ENCODE results near the gene PCGF5.
A peak's percentile ranks its signal among the peaks of the same experiment; 100 is the strongest.
"Not testable (repeated sequence)": the region's sequence is repeated elsewhere in the genome, so short reads cannot be mapped to it uniquely, and the experiment has no call there.

PCGF5 gene

DNA sequence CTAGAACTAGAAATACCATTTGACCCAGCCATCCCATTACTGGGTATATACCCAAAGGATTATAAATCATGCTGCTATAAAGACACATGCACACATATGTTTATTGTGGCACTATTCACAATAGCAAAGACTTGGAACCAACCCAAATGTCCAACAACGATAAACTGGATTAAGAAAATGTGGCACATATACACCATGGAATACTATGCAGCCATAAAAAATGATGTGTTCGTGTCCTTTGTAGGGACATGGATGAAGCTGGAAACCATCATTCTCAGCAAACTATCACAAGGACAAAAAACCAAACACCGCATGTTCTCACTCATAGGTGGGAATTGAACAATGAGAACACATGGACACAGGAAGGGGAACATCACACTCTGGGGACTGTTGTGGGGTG, 40.0 kb downstream of the PCGF5 start:
- H3K27me3 ChIP-seq (ENCODE audit: low read depth); H3K9me3 ChIP-seq; in situ Hi-C loops (cut with MboI; ENCODE audit: low sequenced_read_pairs); H3K36me3 ChIP-seq (replicated peaks); DNase-seq (ENCODE audit: low spot score in 2 of 2); H3K4me3 ChIP-seq; H3K4me1 ChIP-seq: not testable (repeated sequence)

DNA sequence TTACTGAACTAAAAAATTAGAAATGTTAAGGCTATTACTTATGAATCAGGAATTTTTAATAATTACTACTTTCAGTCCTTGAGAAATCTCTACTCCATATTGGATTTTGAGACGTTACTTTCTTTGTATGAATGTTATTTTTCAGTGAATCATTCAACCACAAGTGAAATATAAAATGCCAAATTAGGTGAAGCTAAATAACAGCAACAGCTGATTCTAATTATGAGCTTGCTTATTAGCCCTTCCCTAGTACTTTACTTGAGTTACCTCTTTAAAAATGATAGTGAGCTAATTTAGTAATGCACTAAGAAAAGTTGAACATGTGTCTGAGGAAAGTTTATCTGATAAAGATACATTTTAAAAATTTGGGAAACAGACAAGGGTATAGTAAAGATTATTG, 51.4 kb downstream of the PCGF5 start:
- in situ Hi-C loops (cut with MboI; ENCODE audit: low sequenced_read_pairs): no loop called here
- no peak for DNase-seq (ENCODE audit: low spot score in 2 of 2)
- no peaks in the 10 kb centered on the region for H3K36me3 ChIP-seq (replicated peaks)

DNA sequence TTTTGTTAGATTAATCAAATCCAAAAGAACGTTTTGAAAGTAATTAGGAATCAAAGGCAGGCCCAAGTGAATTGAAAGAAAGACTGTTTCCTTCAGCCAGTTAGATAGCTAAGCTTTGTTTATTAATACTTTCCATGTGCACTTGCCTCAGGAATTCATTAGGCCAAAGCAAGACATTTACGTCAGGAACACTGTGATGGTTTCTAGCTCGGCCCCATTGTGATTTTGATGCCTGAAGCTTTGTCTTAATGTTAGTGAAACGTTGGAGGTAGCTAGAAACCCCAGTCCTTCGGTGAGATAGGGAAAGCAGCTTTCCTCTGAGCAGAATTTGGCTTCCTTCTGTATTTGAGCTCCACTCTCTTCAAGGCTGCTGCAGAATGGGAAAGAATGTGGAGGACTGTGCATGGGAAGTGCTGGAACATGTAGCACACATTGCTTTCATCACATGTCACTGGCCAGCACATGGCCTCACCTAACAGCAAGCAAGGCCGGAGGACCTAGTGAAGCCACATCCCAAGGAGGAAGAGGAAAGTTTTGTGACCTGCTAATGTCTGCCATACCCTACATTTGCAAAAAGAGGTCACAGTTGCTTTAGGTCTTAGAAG, 64.1 kb downstream of the PCGF5 start:
- Histone ChIP-seq H3K27me3 (ENCODE audit: low read depth) (no peaks in the 10 kb centered on the region), H3K4me1 (peaks cover 4% of the 10 kb centered on the region), H3K36me3 (replicated peaks) (no peaks in the 10 kb centered on the region), H3K9me3 (no peaks in the 10 kb centered on the region), H3K4me3 (no peak overlapping the region)
- no peak for DNase-seq (ENCODE audit: low spot score in 2 of 2)
- in situ Hi-C loops (cut with MboI; ENCODE audit: low sequenced_read_pairs): loop anchor here (25.0 kb wide), 1 partner anchor 628 kb away; the partner anchor contains the start of genes BTAF1 and FGFBP3

More for the DNA sequence above, 51.4 kb downstream of the PCGF5 start:
- H3K4me1 ChIP-seq: peaks cover 6% of the 10 kb centered on the region; the same call in 1 of the 2 replicates
- H3K27me3 ChIP-seq (ENCODE audit: low read depth): no peaks in the 10 kb centered on the region
- no peak overlapping the region for H3K4me3 ChIP-seq
- no peaks in the 10 kb centered on the region for H3K9me3 ChIP-seq

DNA sequence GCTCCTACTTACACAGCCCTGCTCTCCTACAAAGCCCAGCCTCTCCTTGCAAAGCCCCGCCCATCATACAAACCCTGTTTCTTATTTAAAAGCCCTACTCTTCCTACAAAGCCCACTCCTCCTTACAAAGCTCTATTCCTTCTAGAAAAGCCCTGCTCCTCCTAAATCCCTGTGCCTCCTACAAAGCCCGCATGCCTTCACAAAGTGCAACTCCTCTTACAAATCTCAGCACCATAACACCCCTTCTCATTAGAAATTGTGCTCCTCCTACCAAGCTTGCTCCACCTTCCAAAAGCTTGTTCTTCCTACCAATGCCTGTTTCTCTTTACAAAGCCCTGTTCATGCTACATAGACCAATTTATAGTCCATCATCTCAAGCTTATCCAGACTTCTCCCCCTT, 66.1 kb downstream of the PCGF5 start:
- H3K36me3 ChIP-seq (replicated peaks): no peaks in the 10 kb centered on the region
- in situ Hi-C loops (cut with MboI; ENCODE audit: low sequenced_read_pairs): loop anchor here (25.0 kb wide), 1 partner anchor 626 kb away; the partner anchor contains the start of genes BTAF1 and FGFBP3
- no peak overlapping the region for H3K4me3 ChIP-seq
- no peaks in the 10 kb centered on the region for H3K9me3 ChIP-seq
- no peak for DNase-seq (ENCODE audit: low spot score in 2 of 2)
- H3K27me3 ChIP-seq (ENCODE audit: low read depth): no peaks in the 10 kb centered on the region
- peaks cover 4% of the 10 kb centered on the region for H3K4me1 ChIP-seq

DNA sequence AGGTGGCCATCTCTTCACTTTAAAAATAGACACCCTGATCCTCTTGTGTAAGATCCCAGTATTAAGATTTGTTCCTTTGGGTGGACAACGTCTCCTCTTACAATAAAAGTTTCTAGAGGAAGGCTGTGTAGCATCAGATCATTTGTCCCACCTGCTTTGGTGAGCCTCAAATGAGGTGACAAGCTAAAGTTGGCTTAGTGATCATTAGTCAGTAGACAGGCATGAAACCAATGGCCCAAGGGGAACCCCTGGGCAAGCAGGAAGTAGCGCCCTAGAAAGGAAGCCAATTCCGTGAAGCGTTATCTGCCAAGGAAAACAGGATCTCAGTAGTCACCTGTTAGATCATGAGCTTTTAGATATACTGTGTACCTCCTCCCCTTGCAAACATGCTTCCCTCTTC, 66.8 kb downstream of the PCGF5 start:
- H3K9me3 ChIP-seq: no peaks in the 10 kb centered on the region
- in situ Hi-C loops (cut with MboI; ENCODE audit: low sequenced_read_pairs): loop anchor here (25.0 kb wide), 1 partner anchor 625 kb away; the partner anchor contains the start of genes BTAF1 and FGFBP3
- no peaks in the 10 kb centered on the region for H3K27me3 ChIP-seq (ENCODE audit: low read depth)
- DNase-seq (ENCODE audit: low spot score in 2 of 2): no peak
- peaks cover 4% of the 10 kb centered on the region for H3K4me1 ChIP-seq
- H3K4me3 ChIP-seq: no peak overlapping the region
- H3K36me3 ChIP-seq (replicated peaks): no peaks in the 10 kb centered on the region

DNA sequence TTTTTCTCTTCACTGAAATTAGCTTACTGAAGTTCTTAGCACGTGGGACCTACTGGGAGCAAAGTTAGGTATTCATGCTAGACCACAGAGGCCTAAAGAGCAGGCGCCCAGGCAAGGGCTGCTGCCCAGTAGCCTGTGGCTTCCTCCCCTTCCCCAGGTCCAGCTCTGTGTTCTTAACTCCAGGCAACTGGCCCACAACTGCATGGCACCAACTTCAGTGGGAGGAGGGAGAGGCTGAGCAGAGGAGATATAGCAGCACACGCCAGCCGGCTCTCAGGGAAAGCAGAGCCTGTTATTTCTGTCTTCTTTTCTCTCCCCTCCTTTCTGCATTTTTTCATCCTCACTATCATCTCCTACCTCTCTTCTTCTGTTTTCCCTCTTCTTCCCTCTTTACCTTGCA, 67.4 kb downstream of the PCGF5 start:
- in situ Hi-C loops (cut with MboI; ENCODE audit: low sequenced_read_pairs): loop anchor here (25.0 kb wide), 1 partner anchor 624 kb away; the partner anchor contains the start of genes BTAF1 and FGFBP3

DNA sequence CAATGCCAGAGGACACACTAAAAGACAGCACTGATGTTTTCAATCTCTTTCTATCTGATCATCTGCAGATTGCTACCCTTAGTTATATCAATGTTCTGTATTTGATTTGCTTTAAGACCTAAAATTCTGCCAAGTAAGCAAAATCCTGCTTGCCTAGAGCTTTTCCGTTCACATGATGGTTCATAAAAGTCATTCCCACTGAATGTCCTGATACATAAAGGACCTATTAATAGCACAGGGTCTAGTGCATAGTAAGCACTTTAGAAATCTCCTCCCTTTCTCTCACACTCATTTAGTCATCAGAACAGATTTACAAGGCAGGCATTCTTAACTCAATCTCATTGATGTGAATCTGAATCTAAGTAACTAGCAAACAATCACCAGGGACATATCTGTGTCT, 68.8 kb downstream of the PCGF5 start:
- no peaks in the 10 kb centered on the region for H3K36me3 ChIP-seq (replicated peaks)
- in situ Hi-C loops (cut with MboI; ENCODE audit: low sequenced_read_pairs): loop anchor here (25.0 kb wide), 1 partner anchor 623 kb away; the partner anchor contains the start of genes BTAF1 and FGFBP3
- peaks cover 4% of the 10 kb centered on the region for H3K4me1 ChIP-seq
- no peak for DNase-seq (ENCODE audit: low spot score in 2 of 2)
- no peaks in the 10 kb centered on the region for H3K27me3 ChIP-seq (ENCODE audit: low read depth)
- no peaks in the 10 kb centered on the region for H3K9me3 ChIP-seq
- H3K4me3 ChIP-seq: no peak overlapping the region

More for the DNA sequence above, 67.4 kb downstream of the PCGF5 start:
- Histone ChIP-seq H3K4me3 (no peak overlapping the region), H3K9me3 (no peaks in the 10 kb centered on the region), H3K27me3 (ENCODE audit: low read depth) (no peaks in the 10 kb centered on the region), H3K36me3 (replicated peaks) (no peaks in the 10 kb centered on the region), H3K4me1 (peaks cover 4% of the 10 kb centered on the region)
- no peak for DNase-seq (ENCODE audit: low spot score in 2 of 2)

DNA sequence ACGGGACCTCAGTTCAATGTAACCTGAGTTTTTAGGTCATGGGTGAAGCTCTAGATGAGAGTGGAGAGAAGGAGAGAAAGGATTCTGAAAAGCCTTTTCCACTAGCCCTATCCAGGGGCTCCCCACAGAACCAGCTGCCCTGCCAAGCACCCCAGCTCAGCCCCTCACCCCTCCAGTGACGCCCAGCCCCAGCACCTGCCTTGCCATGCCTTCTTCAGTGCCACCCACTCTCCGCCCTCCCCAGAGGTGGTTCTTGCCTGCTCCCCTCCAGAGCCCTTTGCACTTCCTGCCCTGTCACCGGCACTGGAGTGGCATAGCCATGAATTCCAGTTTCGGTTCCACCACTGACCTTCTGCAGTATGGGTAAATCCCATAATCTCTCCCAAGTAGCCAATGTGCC, 70.1 kb downstream of the PCGF5 start:
- no peaks in the 10 kb centered on the region for H3K36me3 ChIP-seq (replicated peaks)
- no peak for DNase-seq (ENCODE audit: low spot score in 2 of 2)

DNA sequence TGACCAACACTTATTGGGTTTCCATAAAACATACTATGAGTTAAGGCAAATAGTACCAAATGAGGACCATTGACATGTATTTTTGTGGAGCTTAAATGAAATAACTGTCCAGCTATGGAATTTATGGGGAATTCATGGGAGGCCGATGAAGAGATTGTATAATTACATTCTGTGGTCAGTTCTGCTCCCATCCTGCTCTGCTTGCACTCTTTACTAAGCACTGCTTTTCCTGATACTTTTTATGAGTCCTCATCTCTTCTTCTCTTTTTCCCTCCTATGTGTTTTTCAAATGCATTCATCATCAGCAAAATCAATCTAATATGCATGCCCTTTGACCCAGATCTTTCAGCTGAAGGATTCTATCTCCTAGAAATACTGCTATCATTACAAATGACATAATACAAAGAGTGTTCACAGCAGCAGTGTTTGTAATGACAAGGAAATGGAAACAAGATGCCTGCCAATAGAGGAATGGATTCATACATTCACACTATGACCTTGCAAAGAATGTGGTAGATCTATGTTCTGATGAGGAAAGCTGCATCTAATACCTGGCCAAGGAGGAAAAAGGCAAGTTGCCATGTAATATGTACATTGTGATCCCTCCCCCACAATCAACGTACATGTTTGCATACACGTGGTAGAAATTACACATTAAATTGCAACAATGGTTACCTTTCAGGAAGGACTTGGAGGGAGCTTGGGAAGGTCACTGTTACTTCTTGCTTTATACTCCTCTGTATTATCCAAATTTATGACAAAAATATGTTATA, 73.9 kb downstream of the PCGF5 start:
- H3K9me3 ChIP-seq: peaks cover 3% of the 10 kb centered on the region; the same call in 1 of the 2 replicates
- no peak overlapping the region for H3K4me3 ChIP-seq
- peaks cover 19% of the 10 kb centered on the region for H3K4me1 ChIP-seq
- no peaks in the 10 kb centered on the region for H3K36me3 ChIP-seq (replicated peaks)
- H3K27me3 ChIP-seq (ENCODE audit: low read depth): no peaks in the 10 kb centered on the region
- in situ Hi-C loops (cut with MboI; ENCODE audit: low sequenced_read_pairs): loop anchor here (25.0 kb wide), 1 partner anchor 618 kb away; the partner anchor contains the start of genes BTAF1 and FGFBP3
- no peak for DNase-seq (ENCODE audit: low spot score in 2 of 2)

More for the DNA sequence above, 70.1 kb downstream of the PCGF5 start:
- Histone ChIP-seq H3K27me3 (ENCODE audit: low read depth) (no peaks in the 10 kb centered on the region), H3K9me3 (no peaks in the 10 kb centered on the region), H3K4me1 (peaks cover 10% of the 10 kb centered on the region), H3K4me3 (no peak overlapping the region)
- in situ Hi-C loops (cut with MboI; ENCODE audit: low sequenced_read_pairs): loop anchor here (25.0 kb wide), 1 partner anchor 622 kb away; the partner anchor contains the start of genes BTAF1 and FGFBP3

DNA sequence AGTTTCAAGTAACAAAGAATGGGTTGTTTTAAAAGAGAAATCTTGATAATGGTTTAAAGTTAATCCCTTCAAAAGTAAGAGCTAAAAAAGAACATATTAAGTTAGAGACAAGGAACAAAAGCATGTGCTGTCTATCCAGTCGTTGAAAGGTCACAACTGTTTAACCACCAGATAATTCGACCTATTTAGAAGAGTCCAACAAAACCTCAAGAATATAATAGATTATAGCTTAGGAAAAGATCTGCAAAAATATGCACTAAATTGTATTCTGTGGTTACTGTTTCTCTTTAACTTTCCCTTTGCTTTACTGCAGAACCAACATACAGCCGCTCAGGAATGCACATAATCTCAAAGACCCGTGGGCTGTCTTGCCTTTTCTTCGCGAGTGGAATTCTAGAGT, 74.9 kb downstream of the PCGF5 start:
- DNase-seq (ENCODE audit: low spot score in 2 of 2): peak in 1 of 2 experiments; percentile 85
- Histone ChIP-seq H3K27me3 (ENCODE audit: low read depth) (no peaks in the 10 kb centered on the region), H3K36me3 (replicated peaks) (no peaks in the 10 kb centered on the region), H3K4me3 (no peak overlapping the region), H3K9me3 (peaks cover 3% of the 10 kb centered on the region; the same call in 1 of the 2 replicates), H3K4me1 (peaks cover 19% of the 10 kb centered on the region)
- in situ Hi-C loops (cut with MboI; ENCODE audit: low sequenced_read_pairs): loop anchor here (25.0 kb wide), 1 partner anchor 617 kb away; the partner anchor contains the start of genes BTAF1 and FGFBP3

DNA sequence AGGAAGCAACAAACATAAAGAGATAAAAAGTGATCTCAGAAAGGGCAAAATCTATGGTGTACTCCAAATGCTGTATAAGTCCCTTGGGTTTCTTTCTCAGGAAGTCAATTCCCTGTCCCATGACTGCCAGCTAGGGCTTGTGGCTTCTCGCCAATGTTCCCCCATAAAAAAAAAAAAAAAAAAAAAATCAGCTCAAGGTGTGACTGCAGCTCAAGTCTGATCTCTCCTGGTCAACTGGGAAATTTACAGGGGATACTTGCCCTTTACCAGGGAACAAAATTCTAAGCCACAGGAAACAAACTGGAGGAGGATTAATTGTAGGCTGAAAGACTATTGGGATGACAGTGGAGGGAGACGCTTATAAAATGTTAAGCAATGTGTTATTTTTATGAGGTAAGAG, 76.0 kb downstream of the PCGF5 start:
- Histone ChIP-seq H3K36me3 (replicated peaks) (no peaks in the 10 kb centered on the region), H3K4me1 (peaks cover 19% of the 10 kb centered on the region), H3K9me3 (peaks cover 3% of the 10 kb centered on the region; the same call in 1 of the 2 replicates), H3K27me3 (ENCODE audit: low read depth) (no peaks in the 10 kb centered on the region), H3K4me3 (no peak overlapping the region)
- in situ Hi-C loops (cut with MboI; ENCODE audit: low sequenced_read_pairs): loop anchor here (25.0 kb wide), 1 partner anchor 616 kb away; the partner anchor contains the start of genes BTAF1 and FGFBP3
- peak in 1 of 2 experiments; percentile 54 for DNase-seq (ENCODE audit: low spot score in 2 of 2)

DNA sequence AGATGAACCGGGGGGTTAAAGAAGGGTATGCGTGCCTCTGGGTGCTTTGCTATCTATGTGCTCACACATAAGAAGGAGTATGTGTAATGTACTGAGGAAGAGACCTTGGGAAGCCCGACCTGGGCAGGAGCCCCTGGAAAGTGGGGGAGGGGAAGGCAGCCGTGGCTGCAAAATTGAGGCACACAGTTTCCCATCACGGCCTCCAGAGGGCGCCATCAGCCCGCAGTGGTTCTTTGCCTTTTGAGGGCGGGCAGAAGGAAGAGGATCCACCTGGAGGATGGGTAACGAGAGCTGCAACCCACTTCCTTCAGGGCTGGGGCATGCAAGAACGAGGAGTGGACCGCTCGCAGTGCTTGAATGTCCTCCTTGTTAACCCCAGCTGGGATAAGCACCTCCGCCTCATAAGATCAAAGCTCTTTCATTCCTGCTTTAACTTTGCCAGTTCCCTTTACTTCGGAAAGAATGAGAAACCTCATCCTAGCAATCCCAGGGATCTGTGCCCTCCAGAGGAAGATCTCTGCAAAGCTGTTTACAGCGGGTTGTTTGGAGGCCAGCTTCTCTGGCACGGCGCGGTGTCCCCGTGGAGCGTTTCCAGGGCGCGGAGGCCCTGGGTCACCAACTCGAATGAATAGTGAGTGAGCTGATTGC, 77.9 kb downstream of the PCGF5 start:
- H3K36me3 ChIP-seq (replicated peaks): no peaks in the 10 kb centered on the region
- peak; percentile 69 to 87 for DNase-seq (ENCODE audit: low spot score in 2 of 2)
- peaks cover 3% of the 10 kb centered on the region; the same call in 1 of the 2 replicates for H3K9me3 ChIP-seq
- in situ Hi-C loops (cut with MboI; ENCODE audit: low sequenced_read_pairs): loop anchor here (25.0 kb wide), 1 partner anchor 614 kb away; the partner anchor contains the start of genes BTAF1 and FGFBP3
- no peaks in the 10 kb centered on the region for H3K27me3 ChIP-seq (ENCODE audit: low read depth)
- peaks cover 19% of the 10 kb centered on the region for H3K4me1 ChIP-seq
- peak overlapping the region; percentile 13; the same call in 1 of the 2 replicates for H3K4me3 ChIP-seq

DNA sequence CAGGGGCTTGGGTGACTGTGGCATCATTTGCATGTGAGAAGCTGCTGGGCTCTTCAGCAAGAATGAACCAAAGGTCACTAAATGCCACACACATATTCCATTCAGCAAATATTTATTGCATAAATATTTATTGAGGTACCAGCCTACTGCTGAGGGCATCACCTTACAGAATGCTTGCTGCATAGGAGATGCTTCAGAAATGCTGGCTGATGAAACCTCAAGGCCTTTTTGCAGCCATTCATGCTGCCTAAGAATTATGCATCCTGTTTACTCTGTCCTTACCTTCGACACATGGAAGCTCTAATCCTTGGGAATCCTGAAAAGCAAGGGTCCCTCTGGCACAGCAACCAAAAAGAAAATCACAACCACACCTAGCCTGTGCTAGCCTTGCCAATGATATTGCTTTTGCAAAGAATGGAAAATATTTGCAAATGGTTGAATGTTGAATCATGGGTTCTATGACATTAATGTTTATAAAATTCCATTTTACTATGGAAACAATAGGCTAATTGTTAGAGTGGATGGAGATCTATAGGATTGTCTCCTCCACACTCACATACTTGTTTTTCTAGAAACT, 79.6 kb downstream of the PCGF5 start:
- DNase-seq (ENCODE audit: low spot score in 2 of 2): no peak
- H3K4me1 ChIP-seq: peaks cover 14% of the 10 kb centered on the region
- peaks cover 2% of the 10 kb centered on the region for H3K27me3 ChIP-seq (ENCODE audit: low read depth)
- in situ Hi-C loops (cut with MboI; ENCODE audit: low sequenced_read_pairs): loop anchor here (25.0 kb wide), 1 partner anchor 612 kb away; the partner anchor contains the start of genes BTAF1 and FGFBP3
- peaks cover 3% of the 10 kb centered on the region; the same call in 1 of the 2 replicates for H3K9me3 ChIP-seq
- H3K36me3 ChIP-seq (replicated peaks): no peaks in the 10 kb centered on the region
- H3K4me3 ChIP-seq: no peak overlapping the region
